ENCODE measurements around the gene POLA1.

POLA1 gene

DNA sequence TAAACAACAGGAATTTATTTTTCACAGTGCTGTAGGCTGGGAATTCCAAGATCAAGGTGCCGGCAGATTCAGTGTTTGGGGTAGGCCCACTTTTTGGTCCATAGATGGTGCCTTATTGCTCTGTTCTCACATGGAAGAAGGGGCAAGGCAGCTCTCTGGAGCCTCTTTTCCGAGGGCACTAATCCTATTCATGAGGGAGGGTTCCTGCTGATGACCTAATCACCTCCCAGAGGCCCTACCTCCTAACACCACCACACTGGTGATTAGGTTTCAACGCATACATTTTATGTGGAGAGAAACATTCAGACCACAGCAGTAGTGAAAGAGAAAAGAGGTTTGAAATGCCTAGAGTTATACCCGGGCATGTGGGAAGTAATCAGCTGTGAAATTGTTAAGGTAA is 1.4 kb upstream of the POLA1 start:
- peak; percentile 63 for DNase-seq (ENCODE audit: low spot score)

DNA sequence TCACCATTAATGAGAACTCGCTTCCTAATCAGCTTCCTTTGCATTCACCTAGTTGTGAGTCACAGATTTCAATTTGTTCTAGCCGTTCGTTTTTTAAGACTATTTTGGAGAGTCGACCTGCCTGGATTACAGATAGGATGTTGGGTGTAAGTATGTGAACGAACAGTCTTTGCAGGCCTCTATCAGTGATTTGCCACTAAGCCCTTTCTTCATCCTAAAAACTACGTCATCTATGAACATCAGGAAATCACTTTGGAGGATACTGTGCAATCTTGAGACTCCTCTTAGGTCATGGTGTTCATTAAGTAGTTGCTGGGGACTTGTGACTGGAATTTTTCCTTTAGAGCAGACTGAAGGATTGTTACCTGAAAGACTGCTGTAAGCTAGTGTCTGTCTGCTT is 1.1 kb downstream of the POLA1 start:
- no peak for DNase-seq (ENCODE audit: low spot score)

DNA sequence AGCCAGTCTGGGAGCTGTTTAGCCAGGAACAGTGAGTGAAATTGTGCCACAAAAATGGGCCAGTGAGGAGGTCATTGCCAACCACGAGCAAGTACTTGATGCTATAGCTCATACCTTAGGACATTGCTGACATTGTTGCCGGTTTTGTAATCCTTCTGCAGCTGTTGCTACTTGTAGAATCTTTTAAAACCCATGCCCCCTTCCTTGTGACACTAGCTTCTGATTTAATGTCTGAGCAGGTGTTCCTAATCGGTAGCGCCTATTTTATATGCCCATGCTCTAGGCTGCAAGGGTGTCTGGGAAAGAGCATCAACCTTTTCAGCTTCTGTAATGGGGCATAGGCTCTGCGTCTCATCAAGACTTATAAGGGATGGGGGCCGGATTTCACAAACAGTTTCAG is 2.6 kb downstream of the POLA1 start:
- DNase-seq (ENCODE audit: low spot score) = no peak

DNA sequence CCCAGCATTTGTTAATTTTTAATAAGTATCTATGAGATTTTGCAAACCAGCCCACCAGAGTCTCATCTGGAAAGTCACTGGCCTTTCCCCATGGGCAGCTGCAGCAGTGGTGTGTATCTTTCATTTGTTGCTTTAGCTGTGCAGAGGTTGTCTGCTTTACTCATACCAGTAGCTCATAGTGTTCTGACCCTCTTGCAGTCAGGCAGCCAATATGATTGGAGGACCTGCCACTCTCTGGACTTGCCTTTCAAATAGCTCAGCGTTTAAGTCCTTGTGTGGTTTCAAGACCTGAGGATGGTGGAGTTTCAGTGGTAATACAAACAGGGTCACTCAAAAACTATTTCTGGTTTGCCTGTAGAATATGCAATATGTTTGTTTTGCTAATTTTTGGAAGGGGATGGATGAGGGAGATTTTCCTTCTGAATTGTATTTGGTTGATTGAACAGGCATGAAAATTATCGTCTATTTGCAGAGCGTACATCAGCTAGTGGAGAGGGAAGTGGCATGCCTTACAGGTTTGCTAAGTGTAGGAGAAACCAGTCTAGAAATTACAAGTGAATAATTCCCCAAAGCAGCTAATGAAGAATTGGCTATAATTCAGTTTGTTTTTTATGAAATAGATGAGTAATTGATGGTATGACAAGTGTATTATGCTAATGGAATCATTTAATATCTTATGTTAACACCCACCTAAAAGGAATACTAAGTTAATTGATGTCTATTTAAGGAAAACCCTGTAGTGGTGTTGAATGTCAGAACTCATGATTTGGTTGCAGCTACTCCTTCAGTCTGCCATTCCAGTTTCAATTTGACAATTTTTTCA is 8.9 kb downstream of the POLA1 start:
- no peak for DNase-seq (ENCODE audit: low spot score)

DNA sequence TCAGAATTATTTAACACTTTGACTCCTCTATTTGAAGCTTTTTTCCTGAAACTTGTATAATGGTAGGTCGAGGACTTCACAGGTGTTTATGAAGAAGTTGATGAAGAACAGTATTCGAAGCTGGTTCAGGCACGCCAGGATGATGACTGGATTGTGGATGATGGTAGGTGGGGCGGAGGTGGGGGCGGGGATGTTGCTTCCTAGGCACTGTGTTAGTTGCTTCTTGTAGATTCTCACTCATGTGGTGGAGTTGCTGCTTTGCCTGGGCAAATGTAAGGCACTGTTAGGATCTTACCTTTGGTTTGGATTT is 9.4 kb downstream of the POLA1 start:
- no peak for DNase-seq (ENCODE audit: low spot score)

DNA sequence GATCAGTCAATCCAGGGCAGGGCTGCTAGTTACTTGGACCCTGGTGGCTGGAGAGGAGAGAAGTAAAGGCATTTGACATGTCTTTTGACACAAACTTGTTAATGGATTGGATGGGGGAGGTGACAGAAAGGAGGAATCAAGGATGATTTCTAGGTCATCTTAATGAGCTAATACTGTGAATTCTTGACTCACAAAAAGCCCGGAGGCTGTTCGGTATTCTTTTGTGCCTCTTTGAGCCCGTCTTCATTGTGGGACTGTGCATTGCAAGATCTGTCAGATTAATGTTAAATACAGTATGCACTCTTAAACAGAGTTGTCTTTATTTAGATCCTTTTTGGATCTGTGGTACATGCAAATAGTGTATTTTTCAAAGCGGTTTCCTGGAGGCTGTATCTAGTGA is 25.1 kb downstream of the POLA1 start:
- DNase-seq (ENCODE audit: low spot score) = no peak

DNA sequence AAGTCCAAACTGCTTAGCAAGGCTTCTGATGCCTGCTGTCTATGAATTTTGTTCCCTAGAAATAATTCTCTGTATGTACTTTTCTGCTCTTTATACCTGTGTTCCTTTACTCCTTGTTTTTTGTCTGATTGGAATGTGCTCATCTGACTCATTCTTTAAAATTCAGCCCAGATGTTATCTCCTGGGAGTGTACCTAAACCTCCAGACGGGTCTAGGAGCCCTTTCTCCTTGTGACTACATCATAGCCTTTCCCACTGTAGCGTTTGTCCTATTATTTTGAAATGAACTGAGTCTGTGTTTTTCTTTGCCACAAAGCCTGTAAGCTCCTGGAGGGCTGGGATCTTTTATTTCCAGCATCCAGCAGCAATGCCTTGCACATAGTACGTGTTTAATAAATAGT is 26.3 kb downstream of the POLA1 start:
- no peak for DNase-seq (ENCODE audit: low spot score)

DNA sequence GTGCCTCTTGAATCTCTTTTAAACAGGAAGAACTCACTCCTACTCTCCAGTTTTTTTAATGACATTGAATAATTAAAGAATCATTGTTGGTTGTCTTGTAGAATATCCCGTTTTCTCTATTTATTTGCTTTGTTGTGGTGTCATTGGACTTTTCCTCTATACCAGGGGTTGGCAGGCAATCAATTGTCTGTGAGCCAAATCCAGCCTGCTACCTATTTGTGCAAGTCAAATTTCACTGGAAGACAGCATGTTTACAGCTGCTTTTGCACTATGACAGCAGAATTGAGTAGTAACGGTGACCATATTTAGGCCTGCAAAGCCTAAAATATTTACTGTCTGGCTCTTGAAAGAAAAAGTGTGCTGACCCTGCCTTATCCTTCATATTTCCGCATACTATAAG is 34.8 kb downstream of the POLA1 start:
- no peak for DNase-seq (ENCODE audit: low spot score)

DNA sequence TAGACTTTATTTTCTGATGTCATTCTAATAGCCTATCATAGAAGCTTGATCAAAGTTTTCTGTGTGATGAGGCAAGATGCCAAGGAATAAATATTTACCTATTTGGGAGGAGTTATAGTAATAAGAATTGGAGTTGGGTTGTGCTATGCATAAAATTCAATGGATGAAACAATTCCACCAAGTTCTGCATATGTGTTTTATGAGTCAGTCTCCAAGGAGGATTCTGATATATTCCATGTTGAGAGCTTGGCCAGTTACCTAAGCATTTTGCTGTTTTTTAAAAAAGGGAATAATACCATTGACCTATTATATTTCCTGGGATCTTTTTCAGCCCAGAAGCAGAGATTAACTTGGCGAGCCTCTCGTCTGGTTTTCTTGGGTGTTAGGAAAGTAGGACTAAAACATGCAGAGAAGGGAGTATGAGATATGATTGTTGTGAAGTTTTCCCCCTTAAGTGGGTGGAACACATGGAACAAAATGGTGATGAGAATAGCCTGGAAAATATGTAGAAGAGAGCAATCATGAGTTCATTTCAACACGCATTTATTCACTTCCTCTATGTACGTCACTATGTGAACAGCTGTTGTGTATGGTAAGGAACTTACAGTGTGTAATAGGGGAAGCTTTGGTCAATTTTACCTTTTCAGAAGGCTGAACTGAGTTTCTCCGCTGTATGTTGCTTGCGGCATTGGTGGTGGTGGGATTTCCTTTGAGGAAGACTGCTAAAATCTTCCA is 39.2 kb downstream of the POLA1 start:
- no peak for DNase-seq (ENCODE audit: low spot score)

DNA sequence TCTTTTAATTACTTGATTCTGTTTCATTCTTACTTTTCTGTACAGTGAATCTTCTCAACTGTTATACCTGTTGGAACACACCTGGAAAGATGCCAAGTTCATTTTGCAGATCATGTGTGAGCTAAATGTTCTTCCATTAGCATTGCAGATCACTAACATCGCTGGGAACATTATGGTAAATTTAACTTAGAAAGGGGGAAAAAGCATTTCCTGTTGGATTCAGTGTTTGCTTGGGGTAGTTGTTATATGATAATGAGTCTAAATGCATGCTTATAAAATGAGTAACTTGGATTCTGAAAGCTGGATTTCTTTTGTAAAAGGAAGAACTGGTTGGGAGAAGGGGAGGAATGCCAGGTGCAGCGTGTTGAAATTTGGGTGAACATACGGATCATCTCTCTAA is 47.6 kb downstream of the POLA1 start:
- DNase-seq (ENCODE audit: low spot score) = no peak

DNA sequence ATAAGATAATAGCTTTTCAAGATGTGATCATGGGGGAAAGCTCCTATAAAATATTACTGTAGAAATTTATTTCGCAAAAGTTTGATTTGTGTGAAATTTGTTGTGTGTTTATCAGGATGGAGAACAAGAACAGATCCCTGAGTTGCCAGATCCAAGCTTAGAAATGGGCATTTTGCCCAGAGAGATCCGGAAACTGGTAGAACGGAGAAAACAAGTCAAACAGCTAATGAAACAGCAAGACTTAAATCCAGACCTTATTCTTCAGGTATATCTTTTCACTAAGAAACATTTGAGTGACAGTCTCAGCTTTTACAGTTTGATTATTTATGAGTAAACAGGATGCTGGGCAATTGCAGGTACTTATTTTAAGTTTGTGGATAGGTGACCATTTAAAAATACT is 54.5 kb downstream of the POLA1 start:
- no peak for DNase-seq (ENCODE audit: low spot score)

DNA sequence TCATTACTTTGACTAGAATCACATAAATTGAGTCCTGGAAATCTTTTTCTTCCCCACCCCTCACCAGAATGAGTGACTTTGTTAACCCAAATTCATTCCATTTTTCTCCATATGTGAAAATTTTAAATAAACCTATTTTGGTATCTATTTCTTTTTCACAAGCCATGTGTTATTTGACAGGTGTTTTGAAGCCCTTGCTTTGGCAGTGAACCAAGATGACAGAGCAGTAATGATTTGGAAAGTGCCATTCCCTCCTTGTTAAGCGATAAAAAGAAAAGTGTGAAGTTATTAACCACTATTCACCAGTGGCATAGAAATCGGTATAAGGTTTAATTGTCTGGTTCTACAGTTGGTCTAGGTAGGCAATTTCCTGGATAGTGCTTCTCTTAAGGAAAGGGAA is 66.1 kb downstream of the POLA1 start:
- DNase-seq (ENCODE audit: low spot score) = no peak

DNA sequence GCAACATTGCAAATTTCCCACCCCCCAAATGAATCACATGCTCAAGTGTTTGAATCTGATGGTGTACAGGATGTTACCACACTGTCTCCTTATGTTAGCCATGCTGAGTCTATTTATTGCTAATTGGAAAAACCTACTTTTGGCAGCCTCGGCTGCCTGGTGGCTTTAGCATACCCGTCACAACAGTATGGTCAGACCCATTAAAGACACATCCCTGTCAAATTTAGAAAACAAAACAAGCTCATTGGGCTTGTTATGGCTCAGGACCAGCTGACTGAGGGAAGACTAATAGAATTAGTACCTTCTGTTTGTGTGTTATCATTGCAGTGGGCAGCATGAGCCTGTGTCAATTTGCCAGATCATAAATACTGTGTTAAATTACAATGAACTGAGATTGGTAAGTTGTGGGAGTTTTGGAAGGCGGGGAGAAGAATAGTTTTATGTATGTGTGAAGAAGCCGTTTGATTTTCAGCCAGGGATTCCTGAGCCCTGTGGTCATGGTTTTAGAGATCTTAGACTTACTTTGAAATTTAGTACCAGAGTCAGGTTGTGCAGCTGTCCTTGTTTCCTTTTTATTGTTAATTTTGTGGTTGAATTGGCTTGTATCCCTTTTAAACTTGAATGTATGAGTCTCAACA is 66.8 kb downstream of the POLA1 start:
- no peak for DNase-seq (ENCODE audit: low spot score)

DNA sequence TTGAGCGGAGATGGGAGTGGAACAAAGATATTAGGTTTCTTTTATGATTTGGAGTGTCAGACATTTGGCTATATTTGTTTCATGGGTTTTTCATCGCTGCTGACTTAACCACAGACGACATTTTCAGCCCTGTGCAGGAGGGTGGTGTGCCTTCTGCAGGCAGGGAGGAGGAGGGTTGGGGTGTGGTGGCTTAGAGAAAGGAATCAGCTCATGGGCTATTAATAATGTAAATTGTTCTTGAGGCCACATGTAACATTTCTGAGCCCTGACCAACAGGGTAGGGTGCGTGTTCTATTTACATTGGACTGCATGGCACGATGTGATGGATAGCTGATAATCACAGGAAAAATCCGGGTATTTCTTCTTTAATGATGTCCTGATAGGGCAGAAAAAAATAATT is 67.6 kb downstream of the POLA1 start:
- no peak for DNase-seq (ENCODE audit: low spot score)

DNA sequence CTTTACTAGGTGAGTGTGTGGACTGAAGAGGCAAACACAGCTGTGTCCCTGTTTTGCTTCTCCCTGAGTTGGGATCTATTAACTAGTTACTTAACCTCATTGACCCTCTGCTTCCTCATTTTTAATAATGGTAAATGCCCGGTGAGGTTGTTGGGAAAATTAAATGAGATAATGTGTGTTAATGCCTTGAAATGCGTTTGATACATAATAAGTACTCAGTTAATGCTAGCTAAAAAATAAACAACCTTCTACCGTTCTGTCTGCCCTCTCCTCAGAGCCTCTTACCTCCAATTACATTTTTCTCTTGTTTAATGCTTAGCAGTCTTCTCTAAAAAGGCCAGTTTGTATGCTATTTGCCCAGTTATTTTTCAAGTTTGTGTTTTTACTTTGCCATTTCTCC is 70.3 kb downstream of the POLA1 start:
- no peak for DNase-seq (ENCODE audit: low spot score)

DNA sequence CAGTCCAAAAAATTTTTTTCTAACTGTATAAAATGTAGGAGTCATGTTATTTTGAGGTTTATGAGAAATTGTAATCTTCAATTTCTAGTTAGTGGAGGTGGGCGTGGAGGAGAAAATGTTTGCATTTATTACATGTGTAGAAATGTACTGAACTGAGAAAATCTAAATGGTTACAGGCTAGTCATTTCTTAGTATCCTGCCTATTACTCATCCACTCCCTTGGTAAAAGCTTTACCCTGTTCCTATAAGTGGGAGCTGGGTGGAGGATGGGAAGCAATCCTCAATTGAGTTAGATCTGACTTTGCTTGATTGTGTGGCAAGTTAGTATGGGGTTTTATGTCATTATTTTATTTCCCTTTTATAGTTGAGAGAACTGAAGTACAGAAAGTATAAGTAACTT is 73.8 kb downstream of the POLA1 start:
- DNase-seq (ENCODE audit: low spot score) = no peak

DNA sequence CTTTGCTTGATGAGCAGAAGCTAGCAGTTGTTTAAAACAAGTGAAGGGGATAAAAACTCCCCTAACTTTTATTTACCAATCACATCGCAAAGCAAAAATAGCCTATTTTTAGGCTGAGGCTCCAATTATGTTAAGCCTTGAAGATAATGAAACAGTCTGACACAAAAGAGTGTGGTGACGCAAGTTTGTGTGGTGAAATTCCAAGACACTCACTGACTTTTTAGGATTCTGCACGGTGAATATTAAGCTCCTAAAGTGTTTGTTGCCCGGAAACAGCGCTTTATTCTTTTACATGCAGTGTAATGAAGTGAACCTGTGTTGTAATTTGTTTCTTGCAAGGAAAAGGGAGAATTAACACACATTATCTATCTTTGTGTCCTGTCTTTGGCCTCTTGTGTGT is 74.8 kb downstream of the POLA1 start:
- DNase-seq (ENCODE audit: low spot score) = no peak

DNA sequence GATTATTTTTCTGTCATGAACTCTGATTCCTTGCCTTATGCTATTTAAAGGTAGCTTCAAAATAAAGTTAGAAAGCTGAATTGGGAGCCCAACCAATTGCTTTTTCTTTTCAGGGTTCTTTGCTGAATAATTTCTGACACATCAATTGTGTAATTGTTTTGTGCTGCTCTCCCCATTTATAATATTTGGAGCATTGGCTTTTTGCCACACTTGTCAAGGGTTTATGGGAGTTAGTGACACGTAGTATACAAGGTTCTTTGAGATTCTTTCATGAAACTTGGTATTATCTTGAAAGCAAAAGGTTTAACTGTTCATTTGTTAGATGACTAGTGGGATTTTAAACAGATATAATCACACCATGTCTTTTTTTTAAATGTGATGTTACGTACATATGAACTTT is 80.9 kb downstream of the POLA1 start:
- no peak for DNase-seq (ENCODE audit: low spot score)

DNA sequence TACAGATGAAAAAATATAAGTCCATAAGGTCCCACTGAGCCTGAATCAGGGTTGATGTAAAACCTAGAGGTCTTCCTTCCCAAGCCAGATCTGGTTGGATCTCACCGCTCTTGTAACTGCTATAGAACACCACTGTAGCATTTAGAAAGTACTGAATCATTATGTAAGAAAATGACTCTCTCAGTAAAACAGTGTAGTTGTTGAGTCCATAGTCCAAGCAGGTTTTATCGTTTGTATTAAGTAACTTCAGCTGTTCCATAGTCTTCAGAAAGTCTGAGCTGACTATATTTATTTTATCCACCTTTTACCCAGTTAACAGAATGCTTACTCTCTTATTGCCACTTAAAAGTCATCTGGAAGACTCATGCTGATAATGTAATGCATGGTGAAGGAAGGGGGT is 82.2 kb downstream of the POLA1 start:
- DNase-seq (ENCODE audit: low spot score) = no peak

DNA sequence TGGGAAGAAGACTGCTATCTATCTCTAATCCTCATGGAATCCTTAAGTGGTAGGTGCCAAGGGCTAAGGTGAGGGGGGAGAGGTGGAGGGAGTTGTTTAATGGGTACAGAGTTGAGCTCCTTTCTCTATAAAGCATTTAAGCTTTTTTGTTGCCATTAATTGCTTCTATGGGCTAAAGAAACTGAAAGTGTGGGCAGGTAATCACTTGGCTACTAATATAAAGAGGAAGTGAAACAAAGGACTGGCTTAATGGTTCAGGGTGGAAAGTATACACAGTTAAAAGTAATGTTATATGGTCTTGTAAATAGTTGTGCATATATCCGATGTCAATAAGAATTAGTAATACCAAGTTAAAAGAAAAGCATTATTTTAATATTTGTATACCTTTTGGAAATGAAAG is 83.9 kb downstream of the POLA1 start:
- DNase-seq (ENCODE audit: low spot score) = no peak

DNA sequence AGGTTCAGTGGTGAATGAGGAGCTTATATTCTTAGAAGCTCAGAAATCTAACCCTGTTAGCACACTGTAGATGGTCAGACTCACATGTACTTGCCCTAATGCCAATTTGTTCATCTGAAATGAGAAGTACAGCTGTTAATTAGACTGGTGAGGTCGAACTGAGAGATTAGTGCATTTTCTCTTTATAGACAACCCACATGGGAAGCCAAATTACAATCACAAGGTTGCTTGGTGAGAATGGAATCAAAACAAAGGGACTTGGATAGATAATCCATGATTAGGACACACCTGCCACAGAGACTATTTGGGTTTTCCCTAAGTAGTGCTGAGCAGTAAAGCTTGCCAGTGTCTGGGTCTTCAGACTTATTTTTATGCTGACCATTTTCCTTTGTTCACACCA is 88.3 kb downstream of the POLA1 start:
- no peak for DNase-seq (ENCODE audit: low spot score)

DNA sequence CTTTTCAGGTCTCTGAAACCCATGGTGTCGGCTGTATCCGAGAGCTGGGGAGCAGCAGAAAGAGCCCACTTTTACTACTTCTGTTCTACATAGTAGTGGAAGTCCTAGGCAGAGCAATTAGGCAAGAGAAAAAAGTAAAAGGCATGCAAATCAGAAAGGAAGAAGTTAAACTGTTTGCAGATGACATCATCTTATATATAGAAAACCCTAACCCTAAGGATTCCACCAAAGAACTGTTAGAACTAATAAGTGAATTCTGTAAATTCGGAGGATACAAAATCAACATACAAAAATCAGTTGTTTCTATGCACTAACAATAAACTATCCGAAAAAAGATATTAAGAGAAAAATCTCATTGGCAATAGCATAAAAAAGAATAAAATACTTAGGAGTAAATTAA is 95.3 kb downstream of the POLA1 start:
- no peak for DNase-seq (ENCODE audit: low spot score)

DNA sequence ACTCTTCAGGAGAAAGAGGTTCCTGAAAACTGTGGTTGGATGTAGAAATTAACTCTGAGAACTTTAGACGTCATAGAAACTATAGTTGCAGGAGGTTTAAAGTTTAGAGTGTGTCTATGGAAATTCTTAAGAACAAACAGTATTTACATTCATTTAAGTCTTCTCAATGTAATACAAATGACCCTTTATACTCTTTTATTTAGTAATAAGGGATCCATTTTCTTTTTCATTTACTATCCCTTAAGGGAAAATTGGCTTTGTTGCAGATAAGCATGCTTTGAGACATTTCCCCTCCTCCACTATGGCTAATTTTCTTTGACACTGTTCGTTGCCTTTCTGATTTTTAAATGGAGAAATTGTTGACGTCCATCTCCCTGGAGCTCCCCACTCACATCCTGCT is 96.4 kb downstream of the POLA1 start:
- DNase-seq (ENCODE audit: low spot score) = no peak

DNA sequence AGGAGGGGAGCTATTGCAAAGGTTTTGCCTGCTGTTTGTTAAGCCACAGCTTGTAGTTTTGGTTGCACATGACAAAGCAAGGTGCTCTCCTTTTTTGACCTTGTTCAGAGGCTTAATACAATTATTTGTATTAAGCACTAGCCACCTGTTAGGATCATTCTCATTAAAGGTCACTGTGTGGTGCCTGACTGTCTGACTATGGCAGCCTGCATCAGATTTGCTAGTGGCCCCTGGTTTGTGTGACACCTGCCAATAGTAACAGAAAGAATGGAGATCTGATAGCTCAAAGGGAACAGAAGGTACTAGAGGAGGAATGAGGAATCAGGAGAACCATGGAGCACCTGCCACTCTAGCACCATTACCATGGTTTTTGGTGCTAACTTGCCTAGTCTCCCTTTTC is 102.5 kb downstream of the POLA1 start:
- no peak for DNase-seq (ENCODE audit: low spot score)
